Peyer's patch (tissue), 4 donors: ENCODE data around the gene PRSS8.

Source experiments
- POLR2A ChIP-seq, 2 donors: fragments of 450-650 bp; IDR thresholded peaks; one replicate each; pipeline ENCODE4 v1.5.1; 2017; ENCODE audit warnings: antibody characterized with exemption in 2 of 2, mild to moderate bottlenecking in 2 of 2, moderate library complexity in 2 of 2
- TF ChIP-seq, protein P1 (sequence below), 6 experiments: fragments of 450-650 bp in 4 of 6; fragments of 200-600 bp in 2 of 6; sonication (generic) in 1 of 6; IDR thresholded peaks; one replicate each; pipeline ENCODE4 v1.5.1; 2017 to 2019; ENCODE audit warnings: antibody characterized with exemption in 6 of 6, mild to moderate bottlenecking in 3 of 6, moderate library complexity in 1 of 6

DNA sequence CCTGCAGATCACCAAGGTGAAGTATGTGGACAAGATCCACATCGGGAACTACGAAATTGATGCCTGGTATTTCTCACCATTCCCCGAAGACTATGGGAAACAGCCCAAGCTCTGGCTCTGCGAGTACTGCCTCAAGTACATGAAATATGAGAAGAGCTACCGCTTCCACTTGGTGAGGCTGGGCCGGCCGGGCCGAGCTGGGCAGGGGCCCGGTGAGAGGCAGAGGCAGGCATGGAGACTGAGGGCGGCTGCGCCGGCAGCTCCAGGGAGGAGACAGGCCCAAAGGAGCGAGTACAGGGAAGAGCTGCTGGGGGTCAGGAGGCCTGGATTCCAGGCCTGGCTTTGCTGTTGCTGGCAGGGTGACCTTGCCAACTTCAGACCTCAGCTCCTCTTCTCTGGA lies 8.3 kb downstream of the PRSS8 start:
- TF ChIP-seq, protein P1, sequence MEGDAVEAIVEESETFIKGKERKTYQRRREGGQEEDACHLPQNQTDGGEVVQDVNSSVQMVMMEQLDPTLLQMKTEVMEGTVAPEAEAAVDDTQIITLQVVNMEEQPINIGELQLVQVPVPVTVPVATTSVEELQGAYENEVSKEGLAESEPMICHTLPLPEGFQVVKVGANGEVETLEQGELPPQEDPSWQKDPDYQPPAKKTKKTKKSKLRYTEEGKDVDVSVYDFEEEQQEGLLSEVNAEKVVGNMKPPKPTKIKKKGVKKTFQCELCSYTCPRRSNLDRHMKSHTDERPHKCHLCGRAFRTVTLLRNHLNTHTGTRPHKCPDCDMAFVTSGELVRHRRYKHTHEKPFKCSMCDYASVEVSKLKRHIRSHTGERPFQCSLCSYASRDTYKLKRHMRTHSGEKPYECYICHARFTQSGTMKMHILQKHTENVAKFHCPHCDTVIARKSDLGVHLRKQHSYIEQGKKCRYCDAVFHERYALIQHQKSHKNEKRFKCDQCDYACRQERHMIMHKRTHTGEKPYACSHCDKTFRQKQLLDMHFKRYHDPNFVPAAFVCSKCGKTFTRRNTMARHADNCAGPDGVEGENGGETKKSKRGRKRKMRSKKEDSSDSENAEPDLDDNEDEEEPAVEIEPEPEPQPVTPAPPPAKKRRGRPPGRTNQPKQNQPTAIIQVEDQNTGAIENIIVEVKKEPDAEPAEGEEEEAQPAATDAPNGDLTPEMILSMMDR (IDR thresholded peaks at IDR 0.05): no peak
- no peak for TF ChIP-seq POLR2A (IDR thresholded peaks at IDR 0.05)
